DND-41 (cell line): ENCODE results near the gene CGB2.
A peak's percentile ranks its signal among the peaks of the same experiment; 100 is the strongest.
"Not testable (repeated sequence)": the region's sequence is repeated elsewhere in the genome, so short reads cannot be mapped to it uniquely, and the experiment has no call there.

Experiments
- ATAC-seq: fragments of 200-7000 bp; cut with Tn5 transposase; 3 replicates; pipeline ENCODE4 v1.9.1; 2021; ENCODE audit warnings: low read depth; ENCODE audit not compliant: insufficient read depth
- DNase-seq: peaks from one replicate; pipeline ENCODE4 v3.0.0-alpha.2; 2020
- H2AFZ ChIP-seq: 2 replicates; pipeline ENCODE4 v1.6.0; 2012; ENCODE audit warnings: low read depth, low read length
- H3K27ac ChIP-seq: 2 replicates; pipeline ENCODE4 v1.5.1; 2012; ENCODE audit warnings: low read length, inconsistent platforms
- H3K27me3 ChIP-seq: fragments of 200-600 bp; sonication (generic); 2 replicates; pipeline ENCODE4 v1.6.0; 2012; ENCODE audit warnings: low read length, mild to moderate bottlenecking, inconsistent platforms; ENCODE audit not compliant: insufficient read depth, poor library complexity
- H3K36me3 ChIP-seq: 2 replicates; pipeline ENCODE4 v1.5.1; 2012; ENCODE audit warnings: low read length, inconsistent platforms; ENCODE audit not compliant: insufficient read depth
- H3K4me1 ChIP-seq: 2 replicates; pipeline ENCODE4 v1.5.1; 2012; ENCODE audit warnings: mild to moderate bottlenecking, low read length; ENCODE audit not compliant: insufficient read depth
- H3K4me2 ChIP-seq: 2 replicates; pipeline ENCODE4 v1.6.0; 2012; ENCODE audit warnings: mild to moderate bottlenecking, moderate library complexity, low read length, inconsistent platforms; ENCODE audit not compliant: insufficient read depth
- H3K4me3 ChIP-seq, 2 experiments: fragments of 200-600 bp in 1 of 2; shearing (Covaris generic) in 1 of 2; 2 replicates each; pipeline ENCODE4 v1.5.1; 2012 to 2016; ENCODE audit warnings: inconsistent platforms in 2 of 2, low read length in 2 of 2, mild to moderate bottlenecking in 2 of 2, low read depth in 1 of 2, moderate library complexity in 1 of 2
- H3K79me2 ChIP-seq: 2 replicates; pipeline ENCODE4 v1.6.0; 2012; ENCODE audit warnings: low read length, inconsistent platforms; ENCODE audit not compliant: insufficient read depth
- H3K9ac ChIP-seq: 2 replicates; pipeline ENCODE4 v1.6.0; 2012; ENCODE audit warnings: low read depth, mild to moderate bottlenecking, inconsistent platforms, low read length, moderate library complexity
- H3K9me3 ChIP-seq: 2 replicates; pipeline ENCODE4 v1.5.1; 2012; ENCODE audit warnings: low read length, moderate library complexity, mild to moderate bottlenecking, inconsistent platforms; ENCODE audit not compliant: insufficient read depth, severe bottlenecking
- H4K20me1 ChIP-seq: 2 replicates; pipeline ENCODE4 v1.6.0; 2012; ENCODE audit warnings: low read length; ENCODE audit not compliant: insufficient read depth
- EZH2 ChIP-seq: IDR thresholded peaks from 3 replicates; pipeline ENCODE4 v1.6.1; 2012; ENCODE audit warnings: borderline replicate concordance, low read depth, mild to moderate bottlenecking, moderate library complexity, low read length, inconsistent platforms; ENCODE audit not compliant: severe bottlenecking
- TF ChIP-seq, protein P1 (sequence below): IDR thresholded peaks from 2 replicates; pipeline ENCODE4 v1.5.1; 2012; ENCODE audit warnings: borderline replicate concordance, low read length, moderate library complexity, mild to moderate bottlenecking; ENCODE audit not compliant: poor library complexity, severe bottlenecking; ENCODE audit errors: extremely low read depth

CGB2 gene

DNA sequence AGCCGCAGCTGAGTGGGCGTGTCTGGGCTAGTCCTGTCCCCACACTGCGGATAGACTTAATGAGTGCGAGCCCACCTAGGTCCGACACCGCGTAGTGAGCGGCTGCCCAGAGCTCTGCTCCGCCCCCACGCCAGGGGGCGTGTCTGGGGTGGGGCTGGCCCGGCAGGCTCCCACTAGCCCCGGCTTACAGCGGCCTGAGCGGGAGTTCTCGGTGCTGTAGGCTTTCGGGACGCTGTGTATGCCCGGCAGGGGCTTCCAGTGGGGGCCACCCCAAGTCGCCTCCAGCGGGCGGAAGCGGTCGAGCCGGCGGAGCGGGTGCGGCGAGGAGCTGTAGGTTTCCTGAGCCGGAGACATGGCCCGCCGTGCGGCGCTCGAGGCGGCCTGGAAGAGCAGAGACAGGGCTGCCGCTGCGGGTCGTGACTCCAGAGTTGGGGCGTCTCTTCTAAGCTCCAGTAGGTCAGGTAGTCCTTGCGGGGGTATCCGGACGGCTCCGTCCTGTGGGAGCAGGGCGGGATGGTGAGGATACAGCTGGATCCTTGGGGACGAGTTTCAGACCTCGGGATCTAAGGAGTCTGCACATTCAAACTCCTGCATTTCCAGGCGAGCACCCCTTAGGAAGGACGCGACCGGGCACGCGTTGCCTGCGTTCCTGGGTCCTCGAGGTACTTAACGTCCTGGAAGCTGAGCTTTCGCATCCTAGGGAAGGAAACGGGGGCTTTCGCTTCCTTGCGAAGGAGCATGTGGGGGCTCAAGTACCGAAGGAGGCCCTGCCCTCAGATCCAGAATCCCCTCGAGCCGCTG is 24.6 kb downstream of the CGB2 start:
- H3K4me2 ChIP-seq: no peak overlapping the region
- no peak overlapping the region for H3K4me3 ChIP-seq
- H3K9ac ChIP-seq: no peak overlapping the region
- H3K36me3 ChIP-seq: no peaks in the 10 kb centered on the region
- peaks cover 4% of the 10 kb centered on the region for H3K27me3 ChIP-seq
- no peaks in the 10 kb centered on the region for H3K9me3 ChIP-seq
- H3K27ac ChIP-seq: no peak overlapping the region
- no peaks in the 10 kb centered on the region for H4K20me1 ChIP-seq
- no peaks in the 10 kb centered on the region for H3K4me1 ChIP-seq
- H3K79me2 ChIP-seq: no peaks in the 10 kb centered on the region
- no peak for TF ChIP-seq EZH2
- TF ChIP-seq, protein P1, sequence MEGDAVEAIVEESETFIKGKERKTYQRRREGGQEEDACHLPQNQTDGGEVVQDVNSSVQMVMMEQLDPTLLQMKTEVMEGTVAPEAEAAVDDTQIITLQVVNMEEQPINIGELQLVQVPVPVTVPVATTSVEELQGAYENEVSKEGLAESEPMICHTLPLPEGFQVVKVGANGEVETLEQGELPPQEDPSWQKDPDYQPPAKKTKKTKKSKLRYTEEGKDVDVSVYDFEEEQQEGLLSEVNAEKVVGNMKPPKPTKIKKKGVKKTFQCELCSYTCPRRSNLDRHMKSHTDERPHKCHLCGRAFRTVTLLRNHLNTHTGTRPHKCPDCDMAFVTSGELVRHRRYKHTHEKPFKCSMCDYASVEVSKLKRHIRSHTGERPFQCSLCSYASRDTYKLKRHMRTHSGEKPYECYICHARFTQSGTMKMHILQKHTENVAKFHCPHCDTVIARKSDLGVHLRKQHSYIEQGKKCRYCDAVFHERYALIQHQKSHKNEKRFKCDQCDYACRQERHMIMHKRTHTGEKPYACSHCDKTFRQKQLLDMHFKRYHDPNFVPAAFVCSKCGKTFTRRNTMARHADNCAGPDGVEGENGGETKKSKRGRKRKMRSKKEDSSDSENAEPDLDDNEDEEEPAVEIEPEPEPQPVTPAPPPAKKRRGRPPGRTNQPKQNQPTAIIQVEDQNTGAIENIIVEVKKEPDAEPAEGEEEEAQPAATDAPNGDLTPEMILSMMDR: no peak
- no peak overlapping the region for H2AFZ ChIP-seq
- ATAC-seq (peak; percentile 62), DNase-seq (peak; percentile 20)

DNA sequence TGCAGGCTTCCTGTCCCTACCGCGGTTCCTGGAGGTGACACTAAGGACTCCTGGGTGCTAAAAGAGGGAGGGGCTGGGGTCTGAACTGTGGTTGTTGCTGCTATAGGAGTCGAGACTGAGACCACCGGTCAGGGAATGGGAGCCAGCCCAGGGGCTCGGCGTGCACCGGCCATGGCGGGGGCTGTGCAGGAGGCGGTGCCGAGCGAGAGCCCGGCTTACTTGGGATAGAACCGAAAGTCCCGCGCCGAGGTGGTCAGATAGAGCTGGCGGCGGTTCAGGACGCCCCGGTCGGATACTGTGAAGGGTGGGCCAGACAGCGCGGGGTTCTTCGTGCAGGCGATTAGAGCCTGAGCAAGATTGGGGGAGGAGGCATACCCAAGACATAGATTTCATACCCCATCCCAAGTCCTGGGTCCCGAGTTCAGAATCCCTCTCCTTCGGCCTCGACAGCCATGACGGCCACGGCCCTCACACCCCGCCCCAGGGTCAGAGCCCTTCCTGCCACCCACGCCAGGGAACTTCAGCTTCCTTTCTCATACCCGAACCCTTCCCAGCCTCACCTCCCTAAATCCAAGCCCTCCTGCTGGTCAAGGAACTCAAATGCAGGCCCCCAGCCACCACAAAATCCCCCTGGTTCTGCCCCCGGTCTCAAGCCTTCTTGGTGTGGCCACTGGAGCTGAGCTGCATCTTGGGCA is 25.4 kb downstream of the CGB2 start:
- not testable (repeated sequence) for H4K20me1 ChIP-seq, H3K79me2 ChIP-seq, H3K4me2 ChIP-seq, H3K27ac ChIP-seq, H3K36me3 ChIP-seq, H3K9me3 ChIP-seq, H3K9ac ChIP-seq, DNase-seq, H3K27me3 ChIP-seq, H2AFZ ChIP-seq, H3K4me3 ChIP-seq, H3K4me1 ChIP-seq, ATAC-seq

DNA sequence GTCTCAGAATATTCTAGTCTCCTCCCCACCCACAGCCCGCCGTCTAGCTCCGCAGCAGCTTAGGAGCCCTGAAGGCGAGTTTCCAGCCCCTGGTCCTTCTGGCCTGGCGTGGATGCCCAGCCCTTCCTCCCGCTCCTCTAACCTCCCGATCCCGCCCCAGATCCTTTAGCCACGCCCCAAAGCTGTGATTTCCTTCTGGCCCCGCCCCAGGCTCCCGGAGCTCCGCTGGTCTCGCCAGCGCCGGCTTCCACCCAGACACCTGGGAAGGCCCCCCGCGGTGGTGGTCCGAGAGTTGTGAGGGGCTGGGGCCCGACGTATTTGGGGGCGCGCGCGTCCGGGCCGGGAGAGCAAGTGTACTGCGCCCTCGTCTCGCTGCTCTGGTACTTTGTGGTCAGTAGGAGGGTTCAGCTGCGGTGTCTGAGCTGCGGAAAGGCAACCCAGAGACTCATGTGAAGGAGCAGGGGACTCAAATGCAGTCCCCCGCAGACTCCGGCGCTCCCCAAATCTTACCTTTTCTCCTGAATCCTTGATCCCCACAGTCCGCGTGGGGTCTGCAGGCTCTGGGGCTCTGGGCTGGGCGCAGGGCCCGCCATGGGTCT is 26.0 kb downstream of the CGB2 start, which contains the start of gene CGB7:
TSS of gene CGB7 (minus strand) at position 114 of the 599 bp plus-strand sequence. CDS start 2,374 bp downstream, outside the sequence.
- Histone ChIP-seq H2AFZ (no peak within 1 kb of the TSS), H3K9me3 (no peaks in the 10 kb centered on the region), H3K27ac (no peak within 1 kb of the TSS), H3K4me2 (no peak within 1 kb of the TSS), H3K27me3 (peaks cover 4% of the 10 kb centered on the region), H3K9ac (no peak within 1 kb of the TSS), H3K36me3 (no peaks in the 10 kb centered on the region), H3K79me2 (no peaks in the 10 kb centered on the region), H3K4me3 (no peak within 1 kb of the TSS), H3K4me1 (no peaks in the 10 kb centered on the region), H4K20me1 (no peaks in the 10 kb centered on the region)
- no peak for DNase-seq
- TF ChIP-seq, protein P1: no peak
- TF ChIP-seq EZH2: no peak
- no peak for ATAC-seq

GRCh38 chr19:49058562-49058961 is 26.9 kb downstream of the CGB2 start:
- Histone ChIP-seq H2AFZ (no peak overlapping the region), H3K9me3 (no peaks in the 10 kb centered on the region), H3K4me2 (no peak overlapping the region), H3K4me3 (no peak overlapping the region), H3K79me2 (no peaks in the 10 kb centered on the region), H3K27me3 (peaks cover 4% of the 10 kb centered on the region), H3K27ac (no peak overlapping the region), H3K36me3 (no peaks in the 10 kb centered on the region), H3K4me1 (no peaks in the 10 kb centered on the region), H3K9ac (no peak overlapping the region), H4K20me1 (no peaks in the 10 kb centered on the region)
- DNase-seq: peak; percentile 20
- ATAC-seq: no peak
- TF ChIP-seq, protein P1: no peak
- no peak for TF ChIP-seq EZH2
